Keratinocyte (primary cell): ENCODE results near the gene KMT2D. TPM values are rescaled to one million over a fixed set of nuclear protein-coding genes. Genes with fewer than 3 reads are reported as not detected.

Experiments used
- DNase-seq: peaks from one replicate; pipeline ENCODE4 v3.0.0-alpha.2; 2011; ENCODE audit warnings: low read depth, missing footprints, low spot score
- FAIRE-seq: peaks from 2 replicates; lab custom pipeline; 2011; peaks lifted over from hg19 to GRCh38; lab: Jason Lieb, UNC
- H2AFZ ChIP-seq: 2 replicates; pipeline ENCODE4 v1.6.0; 2012; ENCODE audit warnings: low read length, control low read depth, inconsistent platforms; ENCODE audit not compliant: control insufficient read depth
- H3K27ac ChIP-seq: 2 replicates; pipeline ENCODE4 v1.5.1; 2011; ENCODE audit warnings: low read length; ENCODE audit not compliant: control insufficient read depth, insufficient read depth
- H3K27me3 ChIP-seq: 3 replicates; pipeline ENCODE4 v1.6.0; 2011; ENCODE audit warnings: low read length; ENCODE audit not compliant: control insufficient read depth, insufficient read depth; ENCODE audit errors: extremely low read depth
- H3K36me3 ChIP-seq, 2 experiments: 2 replicates in 1 of 2; 3 replicates in 1 of 2; pipeline ENCODE4 v1.5.1; 2011; ENCODE audit warnings: low read length in 2 of 2, mild to moderate bottlenecking in 1 of 2; ENCODE audit not compliant: control insufficient read depth in 2 of 2, insufficient read depth in 2 of 2; ENCODE audit errors: extremely low read depth in 1 of 2
- H3K4me1 ChIP-seq: 3 replicates; pipeline ENCODE4 v1.5.1; 2011; ENCODE audit warnings: low read length; ENCODE audit not compliant: control insufficient read depth, insufficient read depth; ENCODE audit errors: extremely low read depth
- H3K4me2 ChIP-seq: 3 replicates; pipeline ENCODE4 v1.6.0; 2011; ENCODE audit warnings: low read depth, low read length; ENCODE audit not compliant: control insufficient read depth, insufficient read depth; ENCODE audit errors: extremely low read depth
- H3K4me3 ChIP-seq, 3 experiments: fragments of 200-600 bp in 1 of 3; sonication (generic) in 1 of 3; 2 replicates in 2 of 3; 3 replicates in 1 of 3; pipeline ENCODE4 v1.5.1; 2011 to 2016; ENCODE audit warnings: low read length in 3 of 3, mild to moderate bottlenecking in 3 of 3, control low read depth in 2 of 3, inconsistent platforms in 1 of 3, low read depth in 1 of 3, mixed read lengths in 1 of 3, mixed run types in 1 of 3, moderate library complexity in 1 of 3; ENCODE audit not compliant: control insufficient read depth in 2 of 3, insufficient read depth in 2 of 3; ENCODE audit errors: extremely low read depth in 1 of 3
- H3K79me2 ChIP-seq: 2 replicates; pipeline ENCODE4 v1.6.0; 2012; ENCODE audit warnings: low read length; ENCODE audit not compliant: control insufficient read depth, insufficient read depth
- H3K9ac ChIP-seq: 3 replicates; pipeline ENCODE4 v1.6.0; 2011; ENCODE audit warnings: low read length; ENCODE audit not compliant: control insufficient read depth, insufficient read depth; ENCODE audit errors: extremely low read depth
- H3K9me1 ChIP-seq: 3 replicates; pipeline ENCODE4 v1.6.0; 2011; ENCODE audit warnings: low read length; ENCODE audit not compliant: control insufficient read depth, insufficient read depth; ENCODE audit errors: extremely low read depth
- H3K9me3 ChIP-seq: 2 replicates; pipeline ENCODE4 v1.5.1; 2012; ENCODE audit warnings: low read depth, low read length; ENCODE audit not compliant: control insufficient read depth
- H4K20me1 ChIP-seq: 3 replicates; pipeline ENCODE4 v1.6.0; 2011; ENCODE audit warnings: low read length; ENCODE audit not compliant: control insufficient read depth, insufficient read depth; ENCODE audit errors: extremely low read depth
- EZH2 ChIP-seq: IDR thresholded peaks from one replicate; pipeline ENCODE4 v1.6.1; 2012; ENCODE audit warnings: inconsistent platforms, mild to moderate bottlenecking, low read length, moderate library complexity
- dilution Hi-C: fragments of 300-500 bp; cut with MboI; formaldehyde crosslinking; loops from one replicate; pipeline ENCODE4 v1.7.0; 2020; ENCODE audit warnings: low sequenced_read_pairs; ENCODE audit not compliant: extremely low pct_ligation_motif_present
- polyA plus RNA-seq, 5 experiments: library from polyadenylated mRNA; depleted of rRNA in 3 of 5; stranded (reverse) in 3 of 5; stranded (forward) in 1 of 5; unstranded in 1 of 5; fragments of >200 nt; gene quantifications; 1 replicate in 1 of 5; 2 replicates in 3 of 5; 3 replicates in 1 of 5; pipeline versions ENCODE4 v1.2.1 to v1.2.3, GENCODE V29; 2011 to 2012; ENCODE audit warnings: missing spikeins in 2 of 5, low read depth in 1 of 5, low replicate concordance in 1 of 5
- TF ChIP-seq, protein P1 (sequence below), 3 experiments: IDR thresholded peaks in 1 of 3; conservative IDR thresholded peaks in 1 of 3; optimal IDR thresholded peaks in 1 of 3; 2 replicates in 2 of 3; 3 replicates in 1 of 3; pipeline versions ENCODE3 to v1.5.1; 2011; ENCODE audit warnings: low read length in 3 of 3, mild to moderate bottlenecking in 3 of 3, moderate library complexity in 2 of 3, control low read depth in 1 of 3, inconsistent platforms in 1 of 3; ENCODE audit not compliant: insufficient read depth in 2 of 3; ENCODE audit errors: extremely low read depth in 1 of 3

Gene KMT2D
- polyA plus RNA-seq, 1 donor (not counting 4 experiments of a cell fraction or from before 2014, with no cell fraction given): 9.8 TPM

DNA sequence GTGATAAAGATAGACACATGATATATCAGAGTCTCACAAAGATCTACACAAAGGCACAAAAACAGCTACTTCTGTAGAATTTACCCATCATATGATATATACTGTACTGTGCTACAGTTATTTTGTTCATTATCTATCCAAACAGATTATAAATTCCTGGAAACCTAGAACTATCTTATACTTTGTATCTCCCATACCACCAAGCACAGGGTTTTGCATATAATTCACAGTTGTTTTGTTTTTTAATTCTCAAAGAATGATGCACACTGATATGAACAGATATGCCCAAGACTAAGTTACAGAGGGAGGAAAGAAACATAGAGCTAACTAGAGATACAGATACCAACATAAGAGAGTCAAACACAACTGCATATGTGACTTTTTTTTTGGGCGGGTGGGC lies 45.4 kb downstream of the KMT2D start:
- H3K27me3 ChIP-seq: no peaks in the 10 kb centered on the region
- no peak overlapping the region for H3K4me3 ChIP-seq
- DNase-seq (no peak), FAIRE-seq (no peak)
- H3K4me1 ChIP-seq: peaks cover 3% of the 10 kb centered on the region
- H3K9ac ChIP-seq: no peak overlapping the region
- H3K79me2 ChIP-seq: peaks cover 33% of the 10 kb centered on the region
- no peaks in the 10 kb centered on the region for H3K9me3 ChIP-seq
- no peak overlapping the region for H3K4me2 ChIP-seq
- H3K9me1 ChIP-seq: no peaks in the 10 kb centered on the region
- no peak overlapping the region for H2AFZ ChIP-seq
- H3K36me3 ChIP-seq: peaks cover 11 to 15% of the 10 kb centered on the region in 2 experiments
- dilution Hi-C loops: no loop called here
- H4K20me1 ChIP-seq: no peaks in the 10 kb centered on the region
- TF ChIP-seq, protein P1, sequence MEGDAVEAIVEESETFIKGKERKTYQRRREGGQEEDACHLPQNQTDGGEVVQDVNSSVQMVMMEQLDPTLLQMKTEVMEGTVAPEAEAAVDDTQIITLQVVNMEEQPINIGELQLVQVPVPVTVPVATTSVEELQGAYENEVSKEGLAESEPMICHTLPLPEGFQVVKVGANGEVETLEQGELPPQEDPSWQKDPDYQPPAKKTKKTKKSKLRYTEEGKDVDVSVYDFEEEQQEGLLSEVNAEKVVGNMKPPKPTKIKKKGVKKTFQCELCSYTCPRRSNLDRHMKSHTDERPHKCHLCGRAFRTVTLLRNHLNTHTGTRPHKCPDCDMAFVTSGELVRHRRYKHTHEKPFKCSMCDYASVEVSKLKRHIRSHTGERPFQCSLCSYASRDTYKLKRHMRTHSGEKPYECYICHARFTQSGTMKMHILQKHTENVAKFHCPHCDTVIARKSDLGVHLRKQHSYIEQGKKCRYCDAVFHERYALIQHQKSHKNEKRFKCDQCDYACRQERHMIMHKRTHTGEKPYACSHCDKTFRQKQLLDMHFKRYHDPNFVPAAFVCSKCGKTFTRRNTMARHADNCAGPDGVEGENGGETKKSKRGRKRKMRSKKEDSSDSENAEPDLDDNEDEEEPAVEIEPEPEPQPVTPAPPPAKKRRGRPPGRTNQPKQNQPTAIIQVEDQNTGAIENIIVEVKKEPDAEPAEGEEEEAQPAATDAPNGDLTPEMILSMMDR (optimal IDR thresholded peaks at IDR 0.05 in 1 of 3, IDR thresholded peaks at IDR 0.05 in 1 of 3, conservative IDR thresholded peaks at IDR 0.05 in 1 of 3; ENCODE audit: extremely low read depth in 1 of 3, insufficient read depth in 2 of 3, low read length in 3 of 3): no peak
- no peak for TF ChIP-seq EZH2
- no peak overlapping the region for H3K27ac ChIP-seq

DNA sequence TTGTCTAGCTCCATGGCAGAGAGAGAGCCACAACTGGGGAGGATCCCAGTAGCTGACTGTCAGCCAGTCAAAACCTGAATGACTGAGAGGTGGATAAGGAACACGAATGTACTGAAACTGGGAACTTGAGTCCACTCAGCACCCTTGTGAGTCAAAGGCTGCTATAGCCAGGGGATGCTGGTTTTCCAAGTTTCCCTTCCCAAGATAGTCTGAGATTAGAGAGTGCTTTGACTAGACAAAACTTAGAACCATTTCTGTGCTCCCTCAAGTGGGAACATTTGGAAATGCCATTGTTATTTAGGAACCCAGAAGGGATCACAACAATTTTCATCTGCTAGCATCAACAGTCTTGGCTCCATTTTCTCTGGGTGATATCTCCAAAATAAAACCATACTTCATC lies 46.0 kb downstream of the KMT2D start:
- Histone ChIP-seq H3K9ac (no peak overlapping the region), H3K4me1 (peaks cover 3% of the 10 kb centered on the region), H3K4me2 (no peak overlapping the region), H3K9me1 (no peaks in the 10 kb centered on the region), H3K4me3 (no peak overlapping the region), H3K79me2 (peaks cover 33% of the 10 kb centered on the region), H3K27ac (no peak overlapping the region), H4K20me1 (no peaks in the 10 kb centered on the region), H3K9me3 (no peaks in the 10 kb centered on the region), H3K27me3 (no peaks in the 10 kb centered on the region), H3K36me3 (peaks cover 13 to 18% of the 10 kb centered on the region in 2 experiments), H2AFZ (no peak overlapping the region)
- no peak for FAIRE-seq
- DNase-seq: no peak
- dilution Hi-C loops: no loop called here
- TF ChIP-seq EZH2: no peak
- TF ChIP-seq, protein P1 (optimal IDR thresholded peaks at IDR 0.05 in 1 of 3, IDR thresholded peaks at IDR 0.05 in 1 of 3, conservative IDR thresholded peaks at IDR 0.05 in 1 of 3; ENCODE audit: extremely low read depth in 1 of 3, insufficient read depth in 2 of 3, low read length in 3 of 3): peak in 2 of 3 experiments; percentile 19 to 23
